Endodermal cell (in vitro differentiated cells): ENCODE results near the gene PRPF6. TPM values are rescaled to one million over a fixed set of nuclear protein-coding genes. Genes with fewer than 3 reads are reported as not detected.
A peak's percentile ranks its signal among the peaks of the same experiment; 100 is the strongest.

Experiments
- DNase-seq: peaks from one replicate; pipeline ENCODE4 v3.0.0-alpha.2; 2017
- H3K27ac ChIP-seq: 2 replicates; pipeline ENCODE4 v1.5.1; 2013; ENCODE audit warnings: mild to moderate bottlenecking, low read depth, low read length, moderate library complexity
- H3K27me3 ChIP-seq: 2 replicates; pipeline ENCODE4 v1.6.1; 2013; ENCODE audit warnings: mild to moderate bottlenecking, low read length, moderate library complexity; ENCODE audit not compliant: insufficient read depth, control insufficient read depth, poor library complexity, severe bottlenecking
- H3K36me3 ChIP-seq: 2 replicates; pipeline ENCODE4 v1.7.0; 2013; ENCODE audit warnings: mild to moderate bottlenecking, low read length, moderate library complexity; ENCODE audit not compliant: control insufficient read depth, insufficient read depth
- H3K4me1 ChIP-seq: one replicate; pipeline ENCODE4 v1.7.0; 2013; ENCODE audit warnings: low read length; ENCODE audit not compliant: control insufficient read depth, insufficient read depth
- H3K4me3 ChIP-seq: 2 replicates; pipeline ENCODE4 v1.5.1; 2013; ENCODE audit warnings: mild to moderate bottlenecking, low read length, moderate library complexity
- H3K9ac ChIP-seq: 2 replicates; pipeline ENCODE4 v1.6.1; 2013; ENCODE audit warnings: mild to moderate bottlenecking, low read length, moderate library complexity; ENCODE audit not compliant: poor library complexity, severe bottlenecking; ENCODE audit errors: extremely low read depth
- H3K9me3 ChIP-seq: 2 replicates; pipeline ENCODE4 v1.6.1; 2013; ENCODE audit warnings: mild to moderate bottlenecking, low read length, moderate library complexity; ENCODE audit not compliant: control insufficient read depth
- H3K27ac Mint-ChIP-seq: 2 replicates; pipeline ENCODE4 v1.8.0; 2020; ENCODE audit warnings: mixed read lengths
- H3K27me3 Mint-ChIP-seq: 2 replicates; pipeline ENCODE4 v1.8.0; 2021; ENCODE audit warnings: mild to moderate bottlenecking, mixed read lengths; ENCODE audit not compliant: insufficient read depth
- H3K36me3 Mint-ChIP-seq: 2 replicates; pipeline ENCODE4 v1.8.0; 2020; ENCODE audit warnings: low read depth, mixed read lengths
- H3K4me1 Mint-ChIP-seq: 2 replicates; pipeline ENCODE4 v1.8.0; 2020; ENCODE audit warnings: mixed read lengths
- H3K4me3 Mint-ChIP-seq: 2 replicates; pipeline ENCODE4 v1.8.0; 2020; ENCODE audit warnings: mild to moderate bottlenecking, moderate library complexity, mixed read lengths
- H3K9me3 Mint-ChIP-seq: 2 replicates; pipeline ENCODE4 v1.8.0; 2020; ENCODE audit warnings: mild to moderate bottlenecking, mixed read lengths
- WGBS, 2 experiments: methylation state at CpG; one replicate each; pipeline versions ENCODE4 v1.1.5 to v1.1.7; 2013; ENCODE audit warnings: missing lambda C conversion rate in 2 of 2, mixed read lengths in 1 of 2; ENCODE audit not compliant: insufficient coverage in 1 of 2, insufficient read length in 1 of 2; 5-methylcytosine and 5-hydroxymethylcytosine counted together
- total RNA-seq, 2 donors: library from RNA; stranded (reverse); fragmentation: NEBNext Ultra II Directional in 1 of 2; extraction: Animal tissue kit (Norgen Biotek cat#: 25700) in 1 of 2; gene quantifications; 2 replicates in 1 of 2; 3 replicates in 1 of 2; pipeline ENCODE4 v1.2.1, GENCODE V29; 2021
- TF ChIP-seq, protein P1 (sequence below): fragments of 200-600 bp; sonication (generic); conservative IDR thresholded peaks from 2 replicates; pipeline ENCODE4 v1.5.0; 2021; ENCODE audit warnings: antibody characterized with exemption, mild to moderate bottlenecking

PRPF6 gene
- total RNA-seq, 2 donors from 2014 or later: 73.3 to 73.9 TPM

DNA sequence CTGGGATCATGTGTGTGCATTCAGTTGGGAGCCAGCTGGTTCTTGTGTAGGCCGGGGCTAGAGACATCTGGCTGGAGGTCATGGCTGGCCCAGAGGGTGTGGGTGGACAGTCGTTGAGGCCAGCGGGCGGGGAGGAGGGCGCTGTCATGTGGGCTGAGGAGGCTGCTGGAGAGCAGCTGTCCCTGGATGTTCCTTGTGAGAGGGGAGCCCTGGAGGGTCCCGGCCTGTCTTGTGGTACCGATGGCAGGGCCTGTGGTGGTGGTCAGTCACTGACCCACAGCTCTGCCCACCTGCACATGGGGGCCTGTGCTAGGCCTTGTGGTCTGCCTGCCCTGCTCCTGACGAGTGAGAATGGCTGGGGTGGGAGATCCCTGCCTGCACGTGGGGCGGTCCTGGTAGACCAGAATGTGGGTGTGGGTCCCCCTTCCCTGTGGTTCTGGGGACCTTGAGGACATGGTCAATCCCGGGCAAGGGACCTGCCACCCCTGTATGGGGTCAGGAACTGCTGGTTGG is 53.1 kb downstream of the PRPF6 start:
- no peak overlapping the region for H3K27ac Mint-ChIP-seq
- H3K4me1 ChIP-seq: peaks cover 22% of the 10 kb centered on the region
- H3K36me3 ChIP-seq: peaks cover 23% of the 10 kb centered on the region
- no peak overlapping the region for H3K4me3 ChIP-seq
- no peak for DNase-seq
- TF ChIP-seq, protein P1, sequence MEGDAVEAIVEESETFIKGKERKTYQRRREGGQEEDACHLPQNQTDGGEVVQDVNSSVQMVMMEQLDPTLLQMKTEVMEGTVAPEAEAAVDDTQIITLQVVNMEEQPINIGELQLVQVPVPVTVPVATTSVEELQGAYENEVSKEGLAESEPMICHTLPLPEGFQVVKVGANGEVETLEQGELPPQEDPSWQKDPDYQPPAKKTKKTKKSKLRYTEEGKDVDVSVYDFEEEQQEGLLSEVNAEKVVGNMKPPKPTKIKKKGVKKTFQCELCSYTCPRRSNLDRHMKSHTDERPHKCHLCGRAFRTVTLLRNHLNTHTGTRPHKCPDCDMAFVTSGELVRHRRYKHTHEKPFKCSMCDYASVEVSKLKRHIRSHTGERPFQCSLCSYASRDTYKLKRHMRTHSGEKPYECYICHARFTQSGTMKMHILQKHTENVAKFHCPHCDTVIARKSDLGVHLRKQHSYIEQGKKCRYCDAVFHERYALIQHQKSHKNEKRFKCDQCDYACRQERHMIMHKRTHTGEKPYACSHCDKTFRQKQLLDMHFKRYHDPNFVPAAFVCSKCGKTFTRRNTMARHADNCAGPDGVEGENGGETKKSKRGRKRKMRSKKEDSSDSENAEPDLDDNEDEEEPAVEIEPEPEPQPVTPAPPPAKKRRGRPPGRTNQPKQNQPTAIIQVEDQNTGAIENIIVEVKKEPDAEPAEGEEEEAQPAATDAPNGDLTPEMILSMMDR: no peak
- no peak overlapping the region for H3K4me3 Mint-ChIP-seq
- H3K4me1 Mint-ChIP-seq: peaks cover 33% of the 10 kb centered on the region
- peaks cover 41% of the 10 kb centered on the region for H3K36me3 Mint-ChIP-seq
- 92 to 94% methylated on average over 5 to 11 of the region's 11 CpGs for WGBS, 2 experiments
- H3K27ac ChIP-seq: no peak overlapping the region
- H3K9me3 ChIP-seq: no peaks in the 10 kb centered on the region
- H3K9me3 Mint-ChIP-seq: no peaks in the 10 kb centered on the region
- H3K27me3 Mint-ChIP-seq: peaks cover 6% of the 10 kb centered on the region
- no peak overlapping the region for H3K9ac ChIP-seq
- peaks cover 10% of the 10 kb centered on the region for H3K27me3 ChIP-seq

DNA sequence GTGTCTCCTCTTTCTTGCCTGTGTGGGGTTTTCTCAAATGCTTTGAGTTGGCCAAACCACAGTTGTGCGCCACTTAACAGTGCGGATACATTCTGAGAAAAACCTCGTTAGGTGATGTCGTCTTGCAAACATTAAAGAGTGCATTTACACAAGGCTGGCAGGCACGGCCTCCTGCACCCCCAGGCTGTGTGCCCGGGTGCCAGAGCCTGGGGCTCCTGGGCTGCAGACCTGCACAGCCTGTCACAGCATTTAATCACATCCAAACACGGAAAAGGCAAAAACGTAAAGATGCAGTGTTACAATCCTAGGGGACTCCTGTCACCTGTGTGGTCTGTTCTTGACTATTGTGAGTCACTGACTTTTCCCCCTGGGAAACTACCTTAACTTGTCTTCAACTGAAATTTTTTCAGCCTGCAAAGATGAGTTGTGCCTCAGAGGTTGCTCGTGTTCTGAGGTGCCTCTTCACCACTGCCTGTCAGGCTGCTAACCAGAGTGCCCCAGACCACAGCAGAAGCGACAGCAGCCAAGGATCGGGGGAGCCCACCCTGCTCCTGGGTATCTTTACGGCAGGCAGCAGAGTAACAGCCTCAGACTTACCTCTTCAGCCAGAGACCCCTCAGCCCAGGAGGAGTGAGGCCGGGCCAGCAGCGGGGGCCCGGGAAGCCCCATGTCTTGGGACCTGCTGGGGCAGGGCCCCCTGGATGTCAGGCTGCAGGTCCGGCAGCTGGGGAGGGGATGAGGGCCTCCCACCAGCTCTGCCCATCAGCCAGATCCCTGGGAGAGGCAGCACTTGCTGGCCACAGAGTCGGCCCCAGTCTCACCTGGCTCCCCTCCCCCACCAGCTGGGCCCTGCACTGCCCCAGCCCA is 54.4 kb downstream of the PRPF6 start:
- Histone ChIP-seq H3K4me1 (peaks cover 22% of the 10 kb centered on the region), H3K9me3 (no peaks in the 10 kb centered on the region), H3K9ac (no peak overlapping the region), H3K27ac (no peak overlapping the region), H3K27me3 (peaks cover 23% of the 10 kb centered on the region), H3K4me3 (no peak overlapping the region), H3K36me3 (peaks cover 12% of the 10 kb centered on the region)
- H3K27me3 Mint-ChIP-seq: peaks cover 15% of the 10 kb centered on the region
- peak; percentile 66 for DNase-seq
- TF ChIP-seq, protein P1: no peak
- peaks cover 24% of the 10 kb centered on the region for H3K4me1 Mint-ChIP-seq
- no peaks in the 10 kb centered on the region for H3K9me3 Mint-ChIP-seq
- peaks cover 31% of the 10 kb centered on the region for H3K36me3 Mint-ChIP-seq
- H3K4me3 Mint-ChIP-seq: no peak overlapping the region
- peak overlapping the region; percentile 78 for H3K27ac Mint-ChIP-seq
- WGBS, 2 experiments: 86 to 93% methylated on average over 15 to 17 of the region's 17 CpGs

DNA sequence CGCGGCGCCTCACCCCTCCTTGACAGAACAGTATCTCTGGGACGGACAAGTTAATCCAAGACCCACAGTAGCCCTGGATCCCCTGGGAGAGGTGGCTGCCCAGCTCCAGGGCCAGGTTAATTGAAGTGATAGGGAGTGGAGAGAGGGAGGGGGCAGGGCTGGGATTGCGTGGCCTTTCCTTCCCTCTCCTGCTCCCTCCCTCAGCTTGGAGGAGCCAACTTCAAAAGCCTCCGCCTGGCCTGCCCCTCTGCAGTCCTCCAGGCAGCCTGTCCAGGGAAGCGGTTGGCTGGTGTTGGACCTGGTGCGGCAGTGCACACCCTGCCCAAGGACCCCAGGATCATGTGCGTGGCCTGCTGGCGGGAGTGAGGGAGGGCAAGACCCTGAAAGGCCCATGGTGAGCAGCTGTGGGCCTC is 55.0 kb downstream of the PRPF6 start, which contains the start of gene C20orf204:
Gene C20orf204 (plus strand): TSS at position 250 of the 413 bp plus-strand sequence. CDS start 142 bp downstream, at position 392.
- DNase-seq: peak; percentile 70

More for the DNA sequence above, 55.0 kb downstream of the PRPF6 start, which contains the start of gene C20orf204:
- Mint-ChIP-seq H3K36me3 (peaks cover 30% of the 10 kb centered on the region), H3K9me3 (no peaks in the 10 kb centered on the region), H3K4me3 (peak within 1 kb of the TSS; percentile 29), H3K27ac (peak within 1 kb of the TSS; percentile 78), H3K4me1 (peaks cover 19% of the 10 kb centered on the region), H3K27me3 (peaks cover 20% of the 10 kb centered on the region)
- Histone ChIP-seq H3K4me3 (no peak within 1 kb of the TSS), H3K4me1 (peaks cover 18% of the 10 kb centered on the region), H3K27me3 (peaks cover 29% of the 10 kb centered on the region), H3K9ac (no peak within 1 kb of the TSS), H3K9me3 (no peaks in the 10 kb centered on the region), H3K36me3 (peaks cover 12% of the 10 kb centered on the region), H3K27ac (no peak within 1 kb of the TSS)
- TF ChIP-seq, protein P1: no peak
- 68 to 90% methylated on average over 2 to 10 of the region's 10 CpGs for WGBS, 2 experiments
